Tibial artery (tissue), 4 donors: ENCODE data around the gene CCDC148.

Source experiments
- DNase-seq, 2 donors: peaks; one replicate each; pipeline ENCODE4 v3.0.0-alpha.2; 2019
- H3K27ac ChIP-seq, 2 donors: fragments of 200-600 bp; sonication (generic) in 1 of 2; 1 replicate in 1 of 2; 2 replicates in 1 of 2; pipeline ENCODE4 v1.5.1; 2018 to 2019; ENCODE audit warnings: mild to moderate bottlenecking in 1 of 2
- H3K27me3 ChIP-seq, 2 donors: fragments of 200-600 bp; sonication (generic) in 1 of 2; one replicate each; pipeline versions ENCODE4 v1.5.1 to v1.6.0; 2016 to 2019
- H3K36me3 ChIP-seq, 3 donors: fragments of 200-600 bp; sonication (generic) in 2 of 3; one replicate each; pipeline ENCODE4 v1.5.1; 2016 to 2019; ENCODE audit warnings: mild to moderate bottlenecking in 2 of 3
- H3K4me1 ChIP-seq, 4 donors: fragments of 200-600 bp; sonication (generic) in 2 of 4; 1 replicate in 3 of 4; 2 replicates in 1 of 4; pipeline ENCODE4 v1.5.1; 2016 to 2019
- H3K4me3 ChIP-seq, 2 donors: fragments of 200-600 bp; sonication (generic) in 1 of 2; 1 replicate in 1 of 2; 2 replicates in 1 of 2; pipeline ENCODE4 v1.5.1; 2018 to 2019; ENCODE audit warnings: mild to moderate bottlenecking in 2 of 2
- H3K9me3 ChIP-seq, 3 donors: fragments of 200-600 bp; sonication (generic) in 1 of 3; one replicate each; pipeline ENCODE4 v1.5.1; 2016 to 2019
- intact Hi-C: fragments of 100-400 bp; cut with DNase I; formaldehyde crosslinking; loops from one replicate; pipeline ENCODE4 v1.15.0; 2023; ENCODE audit warnings: low total_unique reads
- TF ChIP-seq, protein P1 (sequence below), 2 experiments: fragments of 200-600 bp in 1 of 2; fragments of 450-650 bp in 1 of 2; IDR thresholded peaks; one replicate each; pipeline ENCODE4 v1.5.1; 2017 to 2019; ENCODE audit warnings: antibody characterized with exemption in 2 of 2, mild to moderate bottlenecking in 1 of 2, moderate library complexity in 1 of 2

CCDC148 gene

GRCh38 chr2:158273791-158274190, 182.8 kb downstream of the CCDC148 start:
- no peak for DNase-seq
- Histone ChIP-seq H3K27ac (no peak overlapping the region), H3K4me1 (no peaks in the 10 kb centered on the region), H3K9me3 (no peaks in the 10 kb centered on the region), H3K36me3 (no peaks in the 10 kb centered on the region), H3K4me3 (no peak overlapping the region), H3K27me3 (no peaks in the 10 kb centered on the region)
- TF ChIP-seq, protein P1, sequence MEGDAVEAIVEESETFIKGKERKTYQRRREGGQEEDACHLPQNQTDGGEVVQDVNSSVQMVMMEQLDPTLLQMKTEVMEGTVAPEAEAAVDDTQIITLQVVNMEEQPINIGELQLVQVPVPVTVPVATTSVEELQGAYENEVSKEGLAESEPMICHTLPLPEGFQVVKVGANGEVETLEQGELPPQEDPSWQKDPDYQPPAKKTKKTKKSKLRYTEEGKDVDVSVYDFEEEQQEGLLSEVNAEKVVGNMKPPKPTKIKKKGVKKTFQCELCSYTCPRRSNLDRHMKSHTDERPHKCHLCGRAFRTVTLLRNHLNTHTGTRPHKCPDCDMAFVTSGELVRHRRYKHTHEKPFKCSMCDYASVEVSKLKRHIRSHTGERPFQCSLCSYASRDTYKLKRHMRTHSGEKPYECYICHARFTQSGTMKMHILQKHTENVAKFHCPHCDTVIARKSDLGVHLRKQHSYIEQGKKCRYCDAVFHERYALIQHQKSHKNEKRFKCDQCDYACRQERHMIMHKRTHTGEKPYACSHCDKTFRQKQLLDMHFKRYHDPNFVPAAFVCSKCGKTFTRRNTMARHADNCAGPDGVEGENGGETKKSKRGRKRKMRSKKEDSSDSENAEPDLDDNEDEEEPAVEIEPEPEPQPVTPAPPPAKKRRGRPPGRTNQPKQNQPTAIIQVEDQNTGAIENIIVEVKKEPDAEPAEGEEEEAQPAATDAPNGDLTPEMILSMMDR (IDR thresholded peaks at IDR 0.05): no peak
- intact Hi-C loops: no loop called here

DNA sequence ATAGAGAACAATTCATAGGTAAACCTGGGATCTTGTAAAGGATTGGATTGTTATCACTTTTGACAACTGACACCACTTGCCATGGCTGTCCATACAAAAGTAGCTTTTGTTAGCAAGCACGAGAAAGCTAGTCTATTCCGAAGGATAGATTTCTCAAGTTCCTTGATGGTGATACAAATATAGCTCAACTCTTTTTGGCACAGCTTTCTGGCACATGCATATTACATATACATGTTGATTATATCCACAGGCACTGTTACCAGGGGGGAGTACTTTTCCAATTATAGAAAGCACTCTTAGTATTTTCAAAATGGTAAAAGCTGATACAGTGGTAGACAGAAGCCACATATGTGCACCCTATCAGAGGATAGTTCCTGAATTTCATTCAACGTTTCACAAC, 186.0 kb downstream of the CCDC148 start:
- H3K4me1 ChIP-seq: no peaks in the 10 kb centered on the region
- H3K4me3 ChIP-seq: no peak overlapping the region
- intact Hi-C loops: no loop called here
- no peak for DNase-seq
- H3K27me3 ChIP-seq: no peaks in the 10 kb centered on the region
- H3K27ac ChIP-seq: no peak overlapping the region
- no peaks in the 10 kb centered on the region for H3K9me3 ChIP-seq
- TF ChIP-seq, protein P1 (IDR thresholded peaks at IDR 0.05): no peak
- H3K36me3 ChIP-seq: no peaks in the 10 kb centered on the region

DNA sequence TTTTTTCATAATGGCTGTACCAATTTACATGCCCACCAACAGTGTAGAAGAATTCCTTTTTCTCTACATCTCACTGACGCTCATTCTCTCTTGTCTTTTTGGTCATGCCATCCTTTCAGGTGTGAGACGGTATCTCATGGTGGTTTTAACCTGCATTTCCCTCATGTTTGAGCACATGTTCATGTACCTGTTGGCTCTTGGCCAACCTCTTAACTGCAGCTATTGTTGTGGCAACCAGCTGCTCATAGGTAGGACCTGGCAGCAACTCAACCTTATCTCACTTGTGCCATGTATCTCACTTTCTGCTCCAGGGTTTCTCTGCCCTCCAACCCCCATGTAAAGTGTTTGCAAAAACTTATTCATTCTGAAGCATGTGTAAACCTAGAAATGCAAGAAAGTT, 187.4 kb downstream of the CCDC148 start:
- DNase-seq: no peak

DNA sequence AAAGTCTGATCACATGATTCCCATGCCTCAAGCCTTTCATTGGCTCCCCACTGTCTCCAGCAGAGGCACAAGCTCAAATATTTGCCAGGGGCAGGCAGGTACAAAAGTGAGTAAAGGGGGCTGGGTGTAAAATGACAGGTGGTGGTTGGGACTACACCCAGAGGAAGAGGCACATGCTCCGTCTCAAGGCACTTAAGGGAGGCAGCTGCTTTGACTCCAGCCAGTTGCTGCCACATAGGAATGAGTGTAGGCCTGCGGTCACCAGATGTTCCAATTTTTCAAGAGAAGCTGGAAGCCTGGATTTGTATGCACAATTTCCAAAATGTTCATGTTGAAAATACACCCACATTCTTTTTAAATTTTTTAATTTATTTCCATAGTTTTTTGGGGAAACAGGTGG, 190.4 kb downstream of the CCDC148 start:
- intact Hi-C loops: no loop called here
- H3K9me3 ChIP-seq: no peaks in the 10 kb centered on the region
- no peaks in the 10 kb centered on the region for H3K36me3 ChIP-seq
- no peak for DNase-seq
- no peaks in the 10 kb centered on the region for H3K27me3 ChIP-seq
- no peaks in the 10 kb centered on the region for H3K4me1 ChIP-seq
- no peak overlapping the region for H3K4me3 ChIP-seq
- TF ChIP-seq, protein P1 (IDR thresholded peaks at IDR 0.05): no peak
- no peak overlapping the region for H3K27ac ChIP-seq

More for the DNA sequence above, 187.4 kb downstream of the CCDC148 start:
- H3K4me3 ChIP-seq: no peak overlapping the region
- TF ChIP-seq, protein P1 (IDR thresholded peaks at IDR 0.05): no peak
- H3K27ac ChIP-seq: no peak overlapping the region
- H3K9me3 ChIP-seq: no peaks in the 10 kb centered on the region
- H3K4me1 ChIP-seq: no peaks in the 10 kb centered on the region
- H3K36me3 ChIP-seq: no peaks in the 10 kb centered on the region
- no peaks in the 10 kb centered on the region for H3K27me3 ChIP-seq
- intact Hi-C loops: no loop called here

- H3K9me3 ChIP-seq: no peaks in the 10 kb centered on the region
- DNase-seq: no peak
- TF ChIP-seq, protein P1 (IDR thresholded peaks at IDR 0.05): no peak
- intact Hi-C loops: no loop called here
- no peak overlapping the region for H3K4me3 ChIP-seq
- H3K4me1 ChIP-seq: no peaks in the 10 kb centered on the region
- H3K27me3 ChIP-seq: no peaks in the 10 kb centered on the region
- no peaks in the 10 kb centered on the region for H3K36me3 ChIP-seq
- no peak overlapping the region for H3K27ac ChIP-seq
These were observed 201.3 kb downstream of the CCDC148 start for GRCh38 chr2:158255257-158255656.

- Histone ChIP-seq H3K4me3 (no peak overlapping the region), H3K27me3 (no peaks in the 10 kb centered on the region), H3K4me1 (no peaks in the 10 kb centered on the region), H3K36me3 (no peaks in the 10 kb centered on the region), H3K27ac (no peak overlapping the region), H3K9me3 (no peaks in the 10 kb centered on the region)
- DNase-seq: no peak
- TF ChIP-seq, protein P1 (IDR thresholded peaks at IDR 0.05): no peak
- intact Hi-C loops: no loop called here
These were observed 203.4 kb downstream of the CCDC148 start for GRCh38 chr2:158253170-158253569.
